ENCODE data around the gene MST1R. TPM values are rescaled to one million over a fixed set of nuclear protein-coding genes. Genes with fewer than 3 reads are reported as not detected.

Gene MST1R
- total RNA-seq: under 1 TPM; 0.55 to 0.89 TPM
- polyA plus RNA-seq (2013, experiment 1 of 2): 0.44 TPM
- polyA plus RNA-seq (2013, experiment 2 of 2): 0.78 TPM
- total RNA-seq: 0 to 2.2 (median 0.54) reads per million in 172 experiments

GRCh38 chr3:49903451-49904424 lies at the start of gene MST1R:
Gene MST1R, minus strand, starts transcription at chr3:49903873. Its CDS starts 264 bp downstream, at chr3:49903609.
- ChIA-PET CTCF (interaction anchor here (0.5 to 1.6 kb wide), 3 partner anchors 35 to 364 kb away, joined by 3 to 4 read pairs (median 4); no protein-coding TSS in a partner anchor), POLR2A (interaction anchor here (1.7 kb wide), 1 partner anchor 26 kb away, joined by 3 read pairs; the partner anchor contains the start of gene MON1A)
- DNase-seq: peak; percentile 66 to 92 (median 82)

GRCh38 chr3:49952924-49953323 lies 49.3 kb upstream of the MST1R start:
- no peak overlapping the region for H3K4me3 ChIP-seq (ENCODE audit: low read length)
- H3K4me1 Mint-ChIP-seq (ENCODE audit: low read depth): peaks cover 28% of the 10 kb centered on the region
- H3K27me3 Mint-ChIP-seq: no peaks in the 10 kb centered on the region
- CTCF ChIA-PET: interaction anchor here (0.6 kb wide), 1 partner anchor 16 kb away, joined by 3 read pairs; no protein-coding TSS in a partner anchor
- H3K4me3 Mint-ChIP-seq: no peak overlapping the region
- no peaks in the 10 kb centered on the region for H3K9me3 Mint-ChIP-seq
- no peak overlapping the region for H3K27ac Mint-ChIP-seq
- H3K9me3 ChIP-seq (ENCODE audit: control insufficient read depth in 1 of 2, insufficient read depth in 1 of 2, low read length in 2 of 2): no peaks in the 10 kb centered on the region
- ATAC-seq (ENCODE audit: poor library complexity) (no peak), DNase-seq (no peak)
- intact Hi-C loops (cut with DNase I, micrococcal nuclease): no loop called here
- no peak overlapping the region for H3K27ac ChIP-seq (ENCODE audit: low read depth in 1 of 2, low read length in 2 of 2)
- no peak for TF ChIP-seq CTCF (IDR thresholded peaks at IDR 0.05)
- no peaks in the 10 kb centered on the region for H3K27me3 ChIP-seq (ENCODE audit: control insufficient read depth in 1 of 2, insufficient read depth in 2 of 2, low read length in 2 of 2)
- H3K36me3 ChIP-seq (ENCODE audit: insufficient read depth, low read length): no peaks in the 10 kb centered on the region
- peaks cover 9% of the 10 kb centered on the region for H3K36me3 Mint-ChIP-seq (ENCODE audit: low read depth)
- POLR2A ChIA-PET: no interaction called here
- H3K4me1 ChIP-seq (ENCODE audit: insufficient read depth, low read length): peaks cover 5% of the 10 kb centered on the region

More at GRCh38 chr3:49903451-49904424, at the start of gene MST1R:
- Histone ChIP-seq H3K27me3 (ENCODE audit: control insufficient read depth in 1 of 2, insufficient read depth in 2 of 2, low read length in 2 of 2) (no peaks in the 10 kb centered on the region), H3K4me1 (ENCODE audit: insufficient read depth, low read length) (peaks cover 39% of the 10 kb centered on the region), H3K4me3 (ENCODE audit: low read length) (peak within 1 kb of the TSS; percentile 28), H3K27ac (ENCODE audit: low read depth in 1 of 2, low read length in 2 of 2) (peak within 1 kb of the TSS in 1 of 2 donors; percentile 41), H3K9me3 (ENCODE audit: control insufficient read depth in 1 of 2, insufficient read depth in 1 of 2, low read length in 2 of 2) (no peaks in the 10 kb centered on the region), H3K36me3 (ENCODE audit: insufficient read depth, low read length) (no peaks in the 10 kb centered on the region)
- peaks cover 33% of the 10 kb centered on the region for H3K4me1 Mint-ChIP-seq (ENCODE audit: low read depth)
- no peaks in the 10 kb centered on the region for H3K9me3 Mint-ChIP-seq
- no peaks in the 10 kb centered on the region for H3K27me3 Mint-ChIP-seq
- intact Hi-C loops (cut with DNase I, micrococcal nuclease): loop anchor here in 1 of 2 experiments (2.0 to 5.0 kb wide), 3 partner anchors 39 to 116 kb away; partner anchors contain the start of genes IP6K1, RBM6 and TRAIP
- peak within 1 kb of the TSS; percentile 77 for H3K27ac Mint-ChIP-seq
- ATAC-seq (ENCODE audit: poor library complexity): peak; percentile 98
- H3K36me3 Mint-ChIP-seq (ENCODE audit: low read depth): no peaks in the 10 kb centered on the region
- peak within 1 kb of the TSS; percentile 80 for H3K4me3 Mint-ChIP-seq
- no peak for TF ChIP-seq CTCF (IDR thresholded peaks at IDR 0.05)

GRCh38 chr3:49942651-49943050 lies 39.0 kb upstream of the MST1R start:
- Histone ChIP-seq H3K27ac (ENCODE audit: low read depth in 1 of 2, low read length in 2 of 2) (no peak overlapping the region), H3K9me3 (ENCODE audit: control insufficient read depth in 1 of 2, insufficient read depth in 1 of 2, low read length in 2 of 2) (no peaks in the 10 kb centered on the region), H3K4me1 (ENCODE audit: insufficient read depth, low read length) (peaks cover 32% of the 10 kb centered on the region), H3K27me3 (ENCODE audit: control insufficient read depth in 1 of 2, insufficient read depth in 2 of 2, low read length in 2 of 2) (no peaks in the 10 kb centered on the region), H3K4me3 (ENCODE audit: low read length) (no peak overlapping the region), H3K36me3 (ENCODE audit: insufficient read depth, low read length) (peaks cover 5% of the 10 kb centered on the region)
- DNase-seq (no peak), ATAC-seq (ENCODE audit: poor library complexity) (no peak)
- H3K36me3 Mint-ChIP-seq (ENCODE audit: low read depth): peaks cover 41% of the 10 kb centered on the region
- POLR2A ChIA-PET: no interaction called here
- CTCF ChIA-PET: interaction anchor here (1.2 kb wide), 1 partner anchor 140 kb away, joined by 3 read pairs; no protein-coding TSS in a partner anchor
- peak overlapping the region; percentile 62 for H3K4me3 Mint-ChIP-seq
- no peaks in the 10 kb centered on the region for H3K9me3 Mint-ChIP-seq
- H3K4me1 Mint-ChIP-seq (ENCODE audit: low read depth): peaks cover 48% of the 10 kb centered on the region
- intact Hi-C loops (cut with DNase I, micrococcal nuclease): loop anchor here in 1 of 2 experiments (5.0 kb wide), 2 partner anchors 40 to 350 kb away; partner anchors contain the start of genes IFRD2 and MST1R
- TF ChIP-seq CTCF (IDR thresholded peaks at IDR 0.05): no peak
- H3K27ac Mint-ChIP-seq: peak overlapping the region; percentile 15
- no peaks in the 10 kb centered on the region for H3K27me3 Mint-ChIP-seq
